ENCODE data around the gene ZNF518A. TPM values are rescaled to one million over a fixed set of nuclear protein-coding genes. Genes with fewer than 3 reads are reported as not detected.
A peak's percentile ranks its signal among the peaks of the same experiment; 100 is the strongest.

ZNF518A gene
- total and polyA plus RNA-seq, 9 of the 15 experiments (the other 6 are each of a cell fraction or from before 2014, with no cell fraction given), result 6.3 to 30.0 (median 17.4) TPM

- TF ChIP-seq CSDE1 (IDR thresholded peaks at IDR 0.05), result no peak; a peak in 1 of 4 replicates
- TF ChIP-seq BCL6 (CRISPR knock-in tag; IDR thresholded peaks at IDR 0.05), result no peak
- TF ChIP-seq SMARCB1 (IDR thresholded peaks at IDR 0.05; ENCODE audit: insufficient read length, low read depth), result no peak
- TF ChIP-seq ZNF143 (CRISPR knock-in tag; IDR thresholded peaks at IDR 0.05), result no peak
- no peak for TF ChIP-seq ZNF384 (IDR thresholded peaks at IDR 0.05; ENCODE audit: low read depth, low read length)
- no peak for TF ChIP-seq USF1 (CRISPR knock-in tag; IDR thresholded peaks at IDR 0.05)
- TF ChIP-seq CHD1 (IDR thresholded peaks at IDR 0.05; ENCODE audit: low read length), result no peak
- no peak for TF ChIP-seq SRSF7 (optimal IDR thresholded peaks at IDR 0.05; ENCODE audit: low read depth, low read length)
- no peak for TF ChIP-seq E2F8 (IDR thresholded peaks at IDR 0.05; ENCODE audit: low read depth, partially characterized antibody)
- no peak for TF ChIP-seq ELF2 (CRISPR knock-in tag; IDR thresholded peaks at IDR 0.05)
- TF ChIP-seq FOXO4 (CRISPR knock-in tag; IDR thresholded peaks at IDR 0.05), result no peak
- no peak for TF ChIP-seq MCM5 (IDR thresholded peaks at IDR 0.05; ENCODE audit: low read depth)
- TF ChIP-seq ZNF408 (CRISPR knock-in tag; IDR thresholded peaks at IDR 0.05; ENCODE audit: low read depth), result no peak
- peak; percentile 57 to 72 for TF ChIP-seq TRIM24 (IDR thresholded peaks at IDR 0.05)
- TF ChIP-seq NFE2L1 (tag; IDR thresholded peaks at IDR 0.05; ENCODE audit: borderline replicate concordance, low read depth), result no peak
- no peak for TF ChIP-seq NCOA2 (IDR thresholded peaks at IDR 0.05; ENCODE audit: partially characterized antibody in 2 of 2)
- no peak for TF ChIP-seq CBX8 (IDR thresholded peaks at IDR 0.05; ENCODE audit: borderline replicate concordance, extremely low read depth, low read depth, low read length, poor library complexity, severe bottlenecking)
- no peak for TF ChIP-seq ESRRA (IDR thresholded peaks at IDR 0.05; ENCODE audit: borderline replicate concordance, low read depth)
- TF ChIP-seq SMARCA4 (IDR thresholded peaks at IDR 0.05), result peak; percentile 58
- no peak for TF ChIP-seq TFAM (CRISPR knock-in tag; conservative IDR thresholded peaks at IDR 0.05)
- no peak for TF ChIP-seq KDM4B (IDR thresholded peaks at IDR 0.05; ENCODE audit: borderline replicate concordance in 2 of 2, low read depth in 1 of 2)
- 0 out of 4 replicates have a peak, but pooled peaks of 1 of the 2 experiments have one; percentile 3 for TF ChIP-seq RCOR1 (IDR thresholded peaks at IDR 0.05; ENCODE audit: borderline replicate concordance in 1 of 2, low read depth in 2 of 2, low read length in 2 of 2)
- no peak for TF ChIP-seq MXI1 (IDR thresholded peaks at IDR 0.05; ENCODE audit: low read depth, low read length)
These were observed 5.6 kb upstream of the ZNF518A start (continued) for GRCh38 chr10:96124230-96125141.
